HG03432 (cell line): ENCODE results near the gene STK24.
A peak's percentile ranks its signal among the peaks of the same experiment; 100 is the strongest.

Source experiments
- ATAC-seq: cut with Tn5 transposase; IDR thresholded peaks from one replicate; pipeline ENCODE4 v1.9.1; 2021; ENCODE audit warnings: mild to moderate bottlenecking, moderate library complexity; ENCODE audit not compliant: unreplicated experiment

The STK24 gene

DNA sequence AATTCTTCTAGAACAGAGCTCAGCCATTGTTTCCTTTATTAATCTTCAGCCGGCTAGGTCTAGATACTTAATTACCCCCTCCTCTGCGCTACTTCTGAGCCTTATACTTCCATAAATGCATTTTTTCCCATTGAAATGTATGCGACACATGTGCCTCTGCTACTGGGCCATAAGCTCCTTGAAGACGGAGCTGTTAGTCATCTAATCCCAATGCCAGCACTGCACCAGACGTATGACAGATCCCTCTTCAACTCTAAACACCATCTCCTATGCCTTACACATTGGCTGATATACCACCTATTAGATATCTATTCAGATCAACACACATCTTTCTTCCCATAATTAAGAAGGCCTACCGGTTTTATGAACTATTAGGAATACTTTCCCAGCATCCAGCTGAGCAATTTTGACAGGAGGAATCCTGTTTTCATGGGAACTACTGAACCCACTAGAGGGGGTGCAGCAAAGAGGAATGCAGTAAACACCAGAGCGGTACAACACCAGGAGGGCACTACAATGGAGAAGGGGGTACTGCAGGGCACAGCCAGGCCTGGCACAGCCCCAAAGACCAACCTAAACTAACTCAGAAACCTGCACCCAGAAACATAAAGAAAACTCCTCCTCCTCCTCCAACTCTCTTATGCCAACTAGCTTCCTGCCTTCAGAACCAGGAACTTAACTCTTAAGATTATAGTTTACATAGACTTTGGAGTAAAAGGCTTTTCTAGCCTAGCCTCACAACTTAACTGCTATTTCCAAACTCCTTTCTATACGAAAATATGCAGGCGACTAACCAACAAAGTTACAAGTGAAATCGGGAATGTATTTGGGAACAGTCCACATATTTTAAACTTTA, 18.7 kb downstream of the STK24 start:
- ATAC-seq, result no peak

DNA sequence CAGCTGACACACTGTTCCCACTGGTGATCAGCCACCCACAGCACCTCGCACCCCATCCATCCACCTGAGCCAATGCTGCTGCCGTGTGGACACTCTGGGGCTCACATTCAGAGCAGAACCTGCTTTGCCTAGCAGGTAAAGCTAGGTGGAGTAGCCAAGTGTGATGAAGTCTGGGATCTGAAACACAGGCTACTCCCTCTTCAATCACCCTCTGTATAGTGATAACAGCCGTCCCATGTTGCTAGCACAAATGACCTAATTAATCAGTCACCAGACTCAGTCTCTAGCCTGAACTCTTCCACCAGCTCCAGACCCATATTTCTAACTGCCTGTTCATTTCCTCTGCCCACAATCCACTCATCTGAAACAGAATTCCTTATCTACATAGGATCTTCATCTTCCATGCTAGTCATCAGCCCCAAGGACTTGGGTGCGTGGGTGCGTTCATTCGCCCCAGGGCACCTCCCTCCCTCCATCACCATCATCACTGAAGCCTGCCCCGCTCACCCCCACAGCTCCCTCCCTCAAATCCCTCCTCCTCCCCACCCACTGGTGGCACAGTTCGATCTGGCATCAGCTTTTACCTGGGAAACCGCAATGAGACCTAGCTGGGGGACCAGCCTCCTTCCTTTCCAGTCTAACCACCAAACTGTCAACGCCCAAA, 19.8 kb downstream of the STK24 start:
- no peak for ATAC-seq

DNA sequence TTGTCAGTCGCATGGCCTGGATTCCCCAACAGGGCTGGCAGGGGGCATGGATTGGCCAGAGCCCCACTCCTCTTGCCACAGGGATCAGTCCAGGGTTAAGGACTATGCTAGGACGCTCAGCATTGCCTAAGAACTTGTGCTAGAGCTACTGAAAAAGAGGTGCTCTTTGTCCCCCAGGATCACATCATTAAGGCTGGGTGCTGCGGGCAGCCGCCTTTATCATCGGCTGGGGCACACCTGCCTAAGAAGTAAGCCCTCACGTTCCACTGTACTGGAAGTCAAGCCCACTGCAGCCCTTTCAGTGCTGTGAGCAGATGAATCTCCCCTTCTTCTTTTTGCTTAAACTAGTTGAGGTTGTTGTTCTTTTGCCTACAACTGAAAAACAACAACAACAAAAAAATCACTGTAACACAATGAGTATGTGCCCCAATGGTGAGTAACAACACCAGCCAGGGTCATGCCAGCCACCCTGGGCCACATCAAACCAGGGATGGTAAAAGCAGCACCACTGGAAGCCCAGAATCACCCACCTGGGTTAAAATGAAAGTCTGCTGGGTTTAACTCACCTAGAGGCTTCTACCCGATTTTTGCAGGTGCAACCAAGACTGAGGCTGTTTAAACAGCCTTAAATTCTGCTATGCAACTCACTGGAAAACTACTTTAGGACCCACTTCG, 20.6 kb downstream of the STK24 start:
- no peak for ATAC-seq

DNA sequence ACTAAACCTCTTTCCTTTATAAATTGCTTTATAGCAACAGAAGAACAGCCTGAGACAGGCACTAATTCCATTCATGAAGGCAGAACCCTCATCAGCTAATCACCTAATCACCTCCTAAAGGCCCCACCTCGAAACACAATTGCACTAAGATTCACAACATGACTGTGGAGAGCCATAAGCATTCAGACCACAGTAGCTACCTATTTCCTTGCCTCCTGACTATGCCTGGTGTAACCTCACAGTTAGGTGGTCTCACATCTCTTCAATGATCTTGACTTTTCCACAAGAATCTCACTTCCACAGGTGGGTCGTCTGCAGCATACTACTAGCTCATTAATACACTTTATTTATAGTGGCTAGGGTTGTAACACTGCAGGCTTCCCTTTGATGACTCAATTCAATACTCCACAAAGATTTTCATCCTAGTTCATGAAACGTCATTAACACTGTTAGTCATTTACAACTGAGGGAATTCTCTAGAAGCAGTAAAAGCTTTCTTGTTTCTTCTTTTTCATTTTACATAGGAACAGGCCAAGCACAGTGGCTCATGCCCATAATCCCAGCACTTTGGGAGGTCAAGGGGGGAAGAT, 27.1 kb downstream of the STK24 start:
- ATAC-seq, result peak; percentile 83

- no peak for ATAC-seq
Observed at GRCh38 chr13:98549006-98549727, 27.7 kb downstream of the STK24 start.

GRCh38 chr13:98548230-98548629, 28.7 kb downstream of the STK24 start:
- ATAC-seq, result no peak

DNA sequence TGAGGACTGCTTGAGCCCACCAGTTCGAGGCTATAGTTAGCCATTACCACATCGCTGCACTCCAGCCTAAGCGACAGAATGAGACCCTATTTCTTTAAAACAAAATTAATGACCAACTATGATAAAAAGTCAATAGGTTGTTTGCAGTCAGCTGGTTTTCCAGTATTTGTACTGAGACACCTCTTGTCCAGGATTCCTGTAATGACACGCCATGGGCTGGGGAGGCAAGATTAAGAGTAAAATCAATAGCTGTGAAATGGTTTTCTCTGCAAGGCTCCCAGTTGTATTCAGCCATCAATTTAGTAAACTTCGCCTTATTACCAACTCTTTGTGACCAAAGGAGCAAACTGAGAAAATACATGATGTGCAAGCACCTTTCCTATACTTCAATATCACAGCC, 29.5 kb downstream of the STK24 start:
- ATAC-seq, result no peak

GRCh38 chr13:98546402-98546801, 30.5 kb downstream of the STK24 start:
- ATAC-seq, result no peak

GRCh38 chr13:98544104-98544710, 32.7 kb downstream of the STK24 start:
- ATAC-seq, result no peak

DNA sequence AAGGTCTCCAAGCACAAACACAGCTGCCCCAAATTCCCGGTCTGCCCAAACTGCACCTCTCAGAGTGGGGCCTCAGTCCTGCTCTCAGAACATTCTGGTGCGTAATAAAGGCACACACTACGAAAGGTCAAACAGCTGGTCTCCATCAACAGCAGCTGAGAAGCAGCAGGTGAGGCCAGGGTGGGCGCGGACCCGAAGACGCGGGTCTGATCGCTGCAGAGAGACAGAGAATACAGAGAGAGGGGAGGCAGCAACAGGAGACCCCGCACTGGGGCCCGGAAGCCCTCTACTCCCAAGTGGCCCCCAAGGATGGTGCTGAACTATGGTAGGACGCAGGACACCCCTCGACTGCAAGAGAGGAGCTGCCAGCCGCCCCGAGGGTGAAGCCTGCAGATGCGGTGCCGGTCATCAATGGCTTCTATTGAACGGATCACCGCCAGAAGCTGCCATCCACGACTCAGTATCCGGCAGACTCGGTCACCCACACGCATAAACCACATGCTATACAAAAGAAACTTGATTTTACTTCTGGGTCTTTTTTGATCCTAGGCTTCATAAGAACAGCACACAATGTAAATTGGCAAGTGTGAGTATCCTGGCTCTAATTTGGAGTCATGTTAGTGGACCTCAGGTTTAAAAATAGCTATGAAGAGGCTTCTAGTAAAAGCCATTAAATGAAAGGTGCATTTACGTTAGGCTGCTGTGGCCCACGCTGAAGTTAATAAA, 33.4 kb downstream of the STK24 start:
- peak; percentile 34 for ATAC-seq

- ATAC-seq, result peak; percentile 67
Observed at GRCh38 chr13:98542568-98543377, 34.1 kb downstream of the STK24 start.

GRCh38 chr13:98541701-98542203, 35.2 kb downstream of the STK24 start:
- ATAC-seq, result no peak

- no peak for ATAC-seq
Observed at GRCh38 chr13:98541191-98541590, 35.7 kb downstream of the STK24 start.

DNA sequence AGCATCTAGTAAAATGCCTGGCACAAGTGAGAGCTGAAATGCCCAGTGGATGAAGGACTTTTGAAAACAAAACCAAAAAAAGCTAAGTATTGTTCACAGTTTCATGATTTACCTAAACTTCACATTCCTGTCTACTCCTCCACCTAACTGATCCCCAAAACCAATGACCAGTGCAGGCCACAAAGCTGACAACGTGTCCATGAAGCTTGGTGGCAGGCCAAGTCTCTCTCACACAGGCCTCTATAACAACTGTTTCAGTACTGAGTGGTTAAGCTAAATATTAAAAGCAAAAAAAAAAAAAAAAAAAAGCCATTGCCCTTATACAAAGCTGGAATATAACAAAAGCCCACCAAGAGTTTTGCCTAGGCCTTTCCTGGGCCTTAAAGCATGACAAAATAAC, 36.4 kb downstream of the STK24 start:
- no peak for ATAC-seq

DNA sequence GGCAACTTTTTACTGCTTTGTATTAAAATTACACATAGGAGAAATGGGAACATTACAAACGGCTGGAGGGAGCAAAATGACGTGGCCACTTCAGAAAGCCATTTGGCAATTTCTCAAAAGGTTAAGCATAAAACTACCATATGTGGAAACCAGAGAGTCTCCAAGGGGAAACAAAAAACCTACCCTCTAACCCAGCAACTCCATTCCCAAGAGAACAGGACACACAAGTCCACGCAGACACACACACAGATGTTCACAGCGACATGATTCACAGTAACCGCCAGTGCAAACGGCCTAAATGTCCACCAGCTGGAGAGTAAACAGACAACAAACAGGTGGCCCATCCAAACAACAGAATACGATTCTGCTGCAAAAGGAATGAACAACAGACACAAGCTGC, 37.2 kb downstream of the STK24 start:
- ATAC-seq, result no peak

DNA sequence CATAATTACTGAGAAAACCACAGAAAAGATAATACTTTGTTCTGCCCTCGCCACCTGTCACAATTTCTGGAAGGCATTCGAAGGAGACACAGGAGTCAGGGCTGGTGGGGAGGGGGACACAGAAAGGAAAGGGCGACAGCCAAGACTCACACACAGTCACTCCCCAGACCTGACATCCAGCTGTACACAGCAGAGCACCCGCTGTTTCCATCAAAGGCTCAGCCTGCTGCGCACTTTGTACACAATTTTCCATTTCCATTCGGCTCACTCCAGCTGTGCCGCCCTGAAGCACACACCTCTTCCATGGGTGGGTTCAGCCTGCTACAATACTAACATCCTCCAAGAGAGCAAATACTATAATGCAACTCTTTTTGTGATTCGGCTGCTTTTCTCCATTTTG, 38.0 kb downstream of the STK24 start:
- ATAC-seq, result no peak

DNA sequence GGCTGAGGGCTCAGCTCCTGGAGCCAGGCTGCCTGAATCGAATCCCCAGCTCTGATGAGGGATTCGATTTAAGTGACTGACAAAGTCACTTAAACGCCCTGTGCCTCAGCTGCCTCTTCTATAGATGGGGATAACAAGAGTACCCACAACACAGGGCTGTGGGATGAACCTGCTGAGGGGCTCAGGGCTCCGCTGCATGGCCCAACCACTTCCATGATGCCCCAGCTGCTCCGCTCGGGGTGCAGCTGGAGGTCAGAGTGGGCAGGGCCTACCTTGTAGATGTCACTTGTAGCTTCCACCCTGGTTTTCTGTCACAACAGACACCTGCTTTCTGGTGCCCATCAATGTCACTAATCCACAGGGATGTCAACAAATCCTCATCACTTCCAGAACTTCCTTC, 39.2 kb downstream of the STK24 start:
- ATAC-seq, result no peak

- no peak for ATAC-seq
Observed at GRCh38 chr13:98537306-98537705, 39.6 kb downstream of the STK24 start.

- ATAC-seq, result no peak
Observed at GRCh38 chr13:98536729-98537128, 40.2 kb downstream of the STK24 start.
